LNCaP clone FGC (cell line): ENCODE data around the gene RIOK2.

ENCODE experiments used
- DNase-seq: peaks from one replicate; pipeline ENCODE4 v3.0.0-alpha.2; 2011; ENCODE audit warnings: low read depth
- H3K4me3 ChIP-seq: 2 replicates; pipeline ENCODE4 v1.5.1; 2011; ENCODE audit warnings: mild to moderate bottlenecking, low read depth, low read length, control low read depth
- TF ChIP-seq, protein P1 (sequence below): IDR thresholded peaks from 2 replicates; pipeline ENCODE4 v1.5.1; 2012; ENCODE audit warnings: mild to moderate bottlenecking; ENCODE audit not compliant: control insufficient read depth, insufficient read depth; ENCODE audit errors: extremely low read depth

RIOK2 gene

GRCh38 chr5:97131139-97131710 is 51.8 kb downstream of the RIOK2 start:
- no peak for DNase-seq
- no peak overlapping the region for H3K4me3 ChIP-seq
- TF ChIP-seq, protein P1, sequence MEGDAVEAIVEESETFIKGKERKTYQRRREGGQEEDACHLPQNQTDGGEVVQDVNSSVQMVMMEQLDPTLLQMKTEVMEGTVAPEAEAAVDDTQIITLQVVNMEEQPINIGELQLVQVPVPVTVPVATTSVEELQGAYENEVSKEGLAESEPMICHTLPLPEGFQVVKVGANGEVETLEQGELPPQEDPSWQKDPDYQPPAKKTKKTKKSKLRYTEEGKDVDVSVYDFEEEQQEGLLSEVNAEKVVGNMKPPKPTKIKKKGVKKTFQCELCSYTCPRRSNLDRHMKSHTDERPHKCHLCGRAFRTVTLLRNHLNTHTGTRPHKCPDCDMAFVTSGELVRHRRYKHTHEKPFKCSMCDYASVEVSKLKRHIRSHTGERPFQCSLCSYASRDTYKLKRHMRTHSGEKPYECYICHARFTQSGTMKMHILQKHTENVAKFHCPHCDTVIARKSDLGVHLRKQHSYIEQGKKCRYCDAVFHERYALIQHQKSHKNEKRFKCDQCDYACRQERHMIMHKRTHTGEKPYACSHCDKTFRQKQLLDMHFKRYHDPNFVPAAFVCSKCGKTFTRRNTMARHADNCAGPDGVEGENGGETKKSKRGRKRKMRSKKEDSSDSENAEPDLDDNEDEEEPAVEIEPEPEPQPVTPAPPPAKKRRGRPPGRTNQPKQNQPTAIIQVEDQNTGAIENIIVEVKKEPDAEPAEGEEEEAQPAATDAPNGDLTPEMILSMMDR, result no peak

GRCh38 chr5:97127727-97128126 is 55.3 kb downstream of the RIOK2 start:
- TF ChIP-seq, protein P1, result no peak

DNA sequence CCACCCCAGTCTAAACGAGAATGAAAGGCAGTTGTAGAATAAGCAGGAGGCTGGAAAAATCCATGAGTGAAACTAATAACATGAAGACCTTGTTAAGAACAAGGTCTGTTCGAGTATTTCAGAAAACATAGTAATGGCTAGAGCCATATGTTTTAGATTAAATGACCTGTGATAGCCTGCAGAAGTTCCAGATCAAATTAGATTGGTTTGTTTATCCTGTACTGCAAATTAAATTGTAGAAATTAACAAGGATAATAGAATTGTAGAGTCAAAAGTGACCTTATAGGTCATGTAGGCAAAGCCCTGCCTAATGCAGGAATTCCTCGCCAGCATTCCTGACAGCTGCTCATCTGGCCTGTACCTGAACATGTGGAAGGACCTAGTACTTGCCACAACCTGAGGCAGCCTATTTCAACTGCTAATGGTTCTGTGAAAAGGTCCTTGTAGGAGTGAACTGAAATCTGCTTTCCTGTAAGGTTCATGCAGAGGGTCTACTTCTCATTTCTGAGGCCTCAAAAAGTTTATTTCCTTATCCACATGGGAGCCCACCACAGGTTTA is 57.8 kb downstream of the RIOK2 start:
- DNase-seq, result no peak
- TF ChIP-seq, protein P1, result no peak
- H3K4me3 ChIP-seq, result no peak overlapping the region

More at GRCh38 chr5:97127727-97128126, 55.3 kb downstream of the RIOK2 start:
- DNase-seq, result no peak
- H3K4me3 ChIP-seq, result no peak overlapping the region

DNA sequence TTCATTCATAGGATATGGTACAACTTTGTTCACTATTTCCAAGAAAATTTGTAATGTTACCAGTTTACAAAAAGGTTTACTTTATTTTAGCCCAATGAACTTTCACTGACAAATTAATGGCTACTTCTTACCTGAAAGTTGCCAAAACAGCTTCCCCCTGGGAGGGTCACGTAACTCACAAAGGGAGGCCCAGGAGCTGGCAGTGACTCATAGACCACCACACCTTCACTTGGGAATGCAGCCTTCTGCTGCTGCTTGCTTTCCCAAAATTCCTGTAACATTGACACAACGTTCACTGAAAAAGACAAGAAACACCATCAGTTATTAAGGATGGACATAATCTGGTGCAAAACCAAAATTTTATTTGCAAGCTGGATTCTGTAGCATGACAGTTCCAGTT is 58.7 kb downstream of the RIOK2 start:
- TF ChIP-seq, protein P1, result no peak
- H3K4me3 ChIP-seq, result no peak overlapping the region
- no peak for DNase-seq

DNA sequence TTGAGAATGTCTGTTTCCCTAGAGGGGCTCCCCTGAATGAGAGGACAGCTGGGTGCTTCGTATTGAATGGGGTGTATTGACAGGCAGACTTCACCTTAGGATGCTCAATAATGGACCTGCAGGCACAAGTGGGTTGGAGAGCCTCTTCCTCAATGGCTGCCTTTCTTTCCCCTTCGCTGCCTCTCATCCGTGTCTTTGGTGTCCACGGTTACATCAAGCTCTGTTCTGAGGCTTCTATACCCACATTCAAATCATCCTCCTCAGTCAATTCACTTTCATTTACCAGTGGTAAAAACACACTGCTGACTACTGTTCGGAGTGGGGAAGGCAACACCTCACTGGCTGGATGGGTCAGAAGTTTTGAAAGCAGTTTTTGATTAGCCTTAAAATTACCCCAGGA is 61.2 kb downstream of the RIOK2 start:
- TF ChIP-seq, protein P1, result no peak
- H3K4me3 ChIP-seq, result no peak overlapping the region
- no peak for DNase-seq

DNA sequence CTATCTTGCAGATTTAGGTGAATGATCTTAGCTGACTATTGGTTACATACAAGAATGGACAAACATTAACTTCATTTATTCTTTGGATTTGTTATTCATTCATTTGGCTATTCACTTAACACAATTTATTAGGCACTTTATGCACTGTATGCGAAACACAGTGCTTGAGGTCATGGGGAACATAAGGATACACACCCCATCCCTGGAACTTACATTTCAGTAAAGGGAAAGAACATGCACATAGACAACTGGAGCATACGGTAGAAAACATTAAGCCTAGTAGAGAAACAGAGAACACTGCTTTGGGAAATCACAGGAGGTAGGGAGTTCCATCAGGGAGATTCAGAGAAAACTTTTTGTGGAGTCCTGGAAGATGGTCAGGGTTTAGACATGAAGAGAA is 62.9 kb downstream of the RIOK2 start:
- no peak for DNase-seq
- H3K4me3 ChIP-seq, result no peak overlapping the region
- TF ChIP-seq, protein P1, result no peak

GRCh38 chr5:97119007-97119390 is 64.0 kb downstream of the RIOK2 start:
- TF ChIP-seq, protein P1, result no peak
- H3K4me3 ChIP-seq, result no peak overlapping the region
- no peak for DNase-seq
